GM18508 (cell line): ENCODE data around the gene CDPF1.
"Not testable (repeated sequence)": the region's sequence is repeated elsewhere in the genome, so short reads cannot be mapped to it uniquely, and the experiment has no call there.

ENCODE experiments used
- ATAC-seq: cut with Tn5 transposase; IDR thresholded peaks from one replicate; pipeline ENCODE4 v1.9.1; 2021; ENCODE audit warnings: moderate number of reproducible peaks; ENCODE audit not compliant: insufficient read depth, unreplicated experiment

CDPF1 gene

GRCh38 chr22:46286006-46286405 lies 35.9 kb upstream of the CDPF1 start:
- ATAC-seq: no peak

GRCh38 chr22:46281866-46282678 lies 32.0 kb upstream of the CDPF1 start:
- ATAC-seq: no peak

GRCh38 chr22:46280999-46281623 lies 31.0 kb upstream of the CDPF1 start:
- ATAC-seq: no peak

- no peak for ATAC-seq
Observed at GRCh38 chr22:46280063-46280817, 30.1 kb upstream of the CDPF1 start.

GRCh38 chr22:46278656-46279645 lies 28.9 kb upstream of the CDPF1 start:
- no peak for ATAC-seq

GRCh38 chr22:46276563-46276962 lies 26.5 kb upstream of the CDPF1 start:
- ATAC-seq: no peak

GRCh38 chr22:46275455-46276122 lies 25.5 kb upstream of the CDPF1 start:
- no peak for ATAC-seq

GRCh38 chr22:46274381-46274780 lies 24.3 kb upstream of the CDPF1 start:
- ATAC-seq: no peak

GRCh38 chr22:46273432-46274148 lies 23.5 kb upstream of the CDPF1 start:
- no peak for ATAC-seq

GRCh38 chr22:46272762-46273431 lies 22.8 kb upstream of the CDPF1 start:
- ATAC-seq: no peak

GRCh38 chr22:46272196-46272595 lies 22.1 kb upstream of the CDPF1 start:
- no peak for ATAC-seq

GRCh38 chr22:46269564-46269963 lies 19.5 kb upstream of the CDPF1 start:
- ATAC-seq: no peak

- ATAC-seq: no peak
Observed at GRCh38 chr22:46267431-46268279, 17.6 kb upstream of the CDPF1 start, which contains the start of gene TTC38. Gene TTC38, plus strand, starts transcription at chr22:46268008. Its CDS starts 32 bp downstream, at chr22:46268040.

GRCh38 chr22:46265627-46266026 lies 15.5 kb upstream of the CDPF1 start:
- ATAC-seq: not testable (repeated sequence)

GRCh38 chr22:46264520-46264919 lies 14.4 kb upstream of the CDPF1 start:
- ATAC-seq: not testable (repeated sequence)

GRCh38 chr22:46263216-46263590 lies 13.1 kb upstream of the CDPF1 start, which contains the start of gene PKDREJ:
Gene PKDREJ, minus strand, starts transcription at chr22:46263343. Its CDS starts 21 bp downstream, at chr22:46263322.
- ATAC-seq: no peak
